ENCODE results near the gene ZDHHC4. TPM values are rescaled to one million over a fixed set of nuclear protein-coding genes. Genes with fewer than 3 reads are reported as not detected.

The ZDHHC4 gene
- 28.7 and 35.9 TPM in 2 replicates for total RNA-seq

DNA sequence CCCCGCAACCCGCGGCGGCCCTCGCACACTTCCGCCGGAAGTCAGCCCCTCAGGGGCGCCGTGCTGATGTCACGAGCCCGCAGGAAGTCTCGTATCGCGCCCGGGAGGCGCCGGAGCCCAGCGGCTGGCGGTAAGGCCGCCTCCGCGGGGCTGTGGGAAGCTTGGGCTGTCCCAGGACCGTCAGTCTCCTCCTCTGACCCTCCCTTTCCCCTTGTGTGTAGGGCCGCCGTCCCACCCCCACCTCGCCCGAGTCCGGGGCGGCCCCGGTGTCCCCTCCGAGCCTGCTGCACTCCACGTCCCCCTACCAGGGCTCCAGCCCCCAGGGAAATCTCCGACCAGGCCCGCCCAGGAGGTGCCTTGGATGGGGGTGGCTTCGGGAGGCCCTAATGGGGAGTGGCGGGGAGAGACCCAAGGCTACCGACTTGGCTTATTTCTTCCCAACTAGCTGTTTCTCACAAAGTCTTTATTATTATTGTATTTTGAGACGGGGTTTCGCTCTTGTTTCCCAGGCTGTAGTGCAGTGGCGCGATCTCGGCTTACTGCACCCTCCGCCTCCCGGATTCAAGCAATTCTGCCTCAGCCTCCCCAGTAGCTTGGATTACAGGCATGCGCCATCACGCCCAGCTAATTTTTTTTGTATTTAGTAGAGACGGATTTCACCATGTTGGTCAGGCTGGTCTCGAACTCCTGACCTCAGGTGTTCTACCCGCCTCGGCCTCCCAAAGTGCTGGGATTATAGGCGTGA is at the start of gene ZDHHC4:
ZDHHC4 (plus strand) TSS at position 86 of the 745 bp plus-strand sequence. CDS start 3,108 bp downstream, outside the sequence.

GRCh38 chr7:6551016-6551511 is 26.2 kb upstream of the ZDHHC4 start, which contains the start of gene GRID2IP:
Gene GRID2IP, minus strand, starts transcription at chr7:6551461. Its CDS starts 25 bp downstream, at chr7:6551436.

GRCh38 chr7:6589829-6590644 is 12.8 kb downstream of the ZDHHC4 start, which contains the start of gene INTS15:
Gene INTS15, plus strand, starts transcription at chr7:6590021. Its CDS starts 263 bp downstream, at chr7:6590284.

DNA sequence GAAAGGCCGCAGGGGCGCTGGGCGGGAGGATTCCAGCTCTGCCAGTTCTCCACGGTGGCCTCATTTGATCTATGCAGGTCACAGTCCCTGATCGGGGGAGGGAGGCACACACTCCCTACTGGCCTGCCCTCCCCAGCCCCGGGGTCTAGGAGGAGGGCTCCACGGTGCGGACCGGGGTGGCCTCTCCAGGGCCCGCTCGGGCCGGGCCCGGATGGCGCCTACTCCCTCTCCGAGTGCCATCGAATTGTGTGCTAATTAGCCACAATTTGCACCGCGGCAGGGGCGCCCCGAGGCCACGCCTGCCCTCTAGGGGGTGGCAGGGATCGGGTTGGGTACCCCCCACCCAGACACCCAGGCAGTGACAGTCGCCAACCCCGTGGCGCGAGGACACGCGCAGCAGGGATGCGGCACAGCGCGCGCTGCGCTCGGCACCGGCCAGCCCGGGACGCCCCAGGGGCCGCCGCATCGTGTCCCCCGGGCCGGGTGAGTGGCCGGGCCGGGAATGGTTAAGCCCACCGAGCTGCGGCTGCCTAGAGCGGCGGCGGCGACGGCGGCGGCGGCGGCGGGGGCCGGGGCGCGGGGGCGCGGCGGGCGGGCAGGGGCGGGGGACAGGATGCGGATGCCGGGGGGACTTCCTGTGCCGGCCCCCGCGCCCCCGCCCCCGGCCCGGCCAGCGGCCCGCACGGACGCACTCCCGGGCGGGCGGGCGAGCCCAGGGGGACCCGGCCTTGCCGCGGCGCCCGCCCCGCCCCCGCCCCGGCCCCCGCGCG is 37.9 kb downstream of the ZDHHC4 start, which contains the start of gene ZNF853:
ZNF853 (plus strand) TSS at position 658 of the 770 bp plus-strand sequence. CDS start 565 bp downstream, outside the sequence.

DNA sequence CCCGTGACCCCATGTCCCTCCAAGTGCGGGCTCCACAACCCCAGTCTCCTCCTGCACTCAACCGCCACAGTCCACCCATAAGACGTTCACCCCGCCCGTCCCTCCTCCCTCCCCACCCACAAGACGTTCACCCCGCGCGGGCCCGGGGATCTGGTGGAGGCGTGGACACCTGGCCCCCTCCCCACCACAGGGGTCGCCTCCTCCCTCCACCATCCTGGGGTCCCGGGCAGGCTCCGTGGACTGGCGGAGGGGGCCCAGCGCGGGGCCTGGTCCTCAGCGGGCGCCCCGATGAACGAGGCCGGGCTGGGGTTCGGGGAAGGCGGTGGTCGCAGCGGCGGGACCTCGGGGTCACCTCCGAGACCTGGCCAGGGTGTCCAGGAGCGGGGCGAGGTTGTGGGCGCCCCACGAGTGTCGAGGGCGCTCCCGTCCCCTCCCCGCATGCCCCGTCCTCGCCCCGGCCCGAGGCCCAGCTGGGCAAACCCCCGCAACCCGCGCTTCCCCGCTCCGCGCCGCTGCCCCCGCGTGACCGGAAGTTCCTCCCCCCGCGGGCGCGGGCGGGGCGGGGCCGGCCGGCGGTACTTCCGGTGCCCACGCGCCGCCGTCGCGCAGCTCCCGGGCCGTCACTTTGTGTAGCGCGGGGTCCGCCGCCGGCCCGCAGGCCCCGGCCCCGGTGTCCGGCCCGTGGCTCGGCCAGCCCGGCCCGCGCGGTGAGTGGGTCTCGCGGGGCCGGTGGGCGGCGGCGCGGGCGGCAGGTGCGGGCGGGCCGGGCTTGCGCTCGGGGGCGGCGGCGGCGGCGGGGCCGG is 59.7 kb downstream of the ZDHHC4 start, which contains the start of gene ZNF316:
ZNF316 (plus strand) TSS at position 578 of the 803 bp plus-strand sequence. CDS start 5,092 bp downstream, outside the sequence.

Other genes with a start within 250 kb of the ZDHHC4 start
- gene FAM220A, start 228.5 kb upstream of the ZDHHC4 start, total RNA-seq = 12.8 and 16.4 TPM in 2 replicates
- gene RAC1, start 202.9 kb upstream of the ZDHHC4 start, total RNA-seq = 139 TPM in 2 replicates
- 9.6 and 13.2 TPM in 2 replicates for gene DAGLB, start 129.5 kb upstream of the ZDHHC4 start, total RNA-seq
- 121 and 123 TPM in 2 replicates for gene KDELR2, start 93.3 kb upstream of the ZDHHC4 start, total RNA-seq
- gene GRID2IP, start 26.0 kb upstream of the ZDHHC4 start, total RNA-seq = not detected in 2 replicates
- 20.4 and 24.4 TPM in 2 replicates for gene INTS15, start 12.6 kb downstream of the ZDHHC4 start, total RNA-seq
- gene ZNF853, start 38.2 kb downstream of the ZDHHC4 start, total RNA-seq = 0.07 and 0.10 TPM in 2 replicates
- 9.4 TPM in 2 replicates for gene ZNF316, start 59.9 kb downstream of the ZDHHC4 start, total RNA-seq
- 6.4 TPM in 2 replicates for gene ZNF12, start 129.5 kb downstream of the ZDHHC4 start, total RNA-seq
- gene RSPH10B2, start 176.6 kb downstream of the ZDHHC4 start, total RNA-seq = 0.05 TPM in 1 of 2 replicates, not detected in the other
- gene CCZ1B, start 248.8 kb downstream of the ZDHHC4 start, total RNA-seq = 11.1 and 29.3 TPM in 2 replicates

Measured in mammary microvascular endothelial cell (primary cell).